HG03097 (cell line): ENCODE measurements around the gene DBF4.
"Not testable (repeated sequence)": the region's sequence is repeated elsewhere in the genome, so short reads cannot be mapped to it uniquely, and the experiment has no call there.

Experiments used
- ATAC-seq: cut with Tn5 transposase; IDR thresholded peaks from one replicate; pipeline ENCODE4 v1.9.1; 2021; ENCODE audit not compliant: unreplicated experiment, low FRiP score

DBF4 gene, protein sequence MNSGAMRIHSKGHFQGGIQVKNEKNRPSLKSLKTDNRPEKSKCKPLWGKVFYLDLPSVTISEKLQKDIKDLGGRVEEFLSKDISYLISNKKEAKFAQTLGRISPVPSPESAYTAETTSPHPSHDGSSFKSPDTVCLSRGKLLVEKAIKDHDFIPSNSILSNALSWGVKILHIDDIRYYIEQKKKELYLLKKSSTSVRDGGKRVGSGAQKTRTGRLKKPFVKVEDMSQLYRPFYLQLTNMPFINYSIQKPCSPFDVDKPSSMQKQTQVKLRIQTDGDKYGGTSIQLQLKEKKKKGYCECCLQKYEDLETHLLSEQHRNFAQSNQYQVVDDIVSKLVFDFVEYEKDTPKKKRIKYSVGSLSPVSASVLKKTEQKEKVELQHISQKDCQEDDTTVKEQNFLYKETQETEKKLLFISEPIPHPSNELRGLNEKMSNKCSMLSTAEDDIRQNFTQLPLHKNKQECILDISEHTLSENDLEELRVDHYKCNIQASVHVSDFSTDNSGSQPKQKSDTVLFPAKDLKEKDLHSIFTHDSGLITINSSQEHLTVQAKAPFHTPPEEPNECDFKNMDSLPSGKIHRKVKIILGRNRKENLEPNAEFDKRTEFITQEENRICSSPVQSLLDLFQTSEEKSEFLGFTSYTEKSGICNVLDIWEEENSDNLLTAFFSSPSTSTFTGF

DNA sequence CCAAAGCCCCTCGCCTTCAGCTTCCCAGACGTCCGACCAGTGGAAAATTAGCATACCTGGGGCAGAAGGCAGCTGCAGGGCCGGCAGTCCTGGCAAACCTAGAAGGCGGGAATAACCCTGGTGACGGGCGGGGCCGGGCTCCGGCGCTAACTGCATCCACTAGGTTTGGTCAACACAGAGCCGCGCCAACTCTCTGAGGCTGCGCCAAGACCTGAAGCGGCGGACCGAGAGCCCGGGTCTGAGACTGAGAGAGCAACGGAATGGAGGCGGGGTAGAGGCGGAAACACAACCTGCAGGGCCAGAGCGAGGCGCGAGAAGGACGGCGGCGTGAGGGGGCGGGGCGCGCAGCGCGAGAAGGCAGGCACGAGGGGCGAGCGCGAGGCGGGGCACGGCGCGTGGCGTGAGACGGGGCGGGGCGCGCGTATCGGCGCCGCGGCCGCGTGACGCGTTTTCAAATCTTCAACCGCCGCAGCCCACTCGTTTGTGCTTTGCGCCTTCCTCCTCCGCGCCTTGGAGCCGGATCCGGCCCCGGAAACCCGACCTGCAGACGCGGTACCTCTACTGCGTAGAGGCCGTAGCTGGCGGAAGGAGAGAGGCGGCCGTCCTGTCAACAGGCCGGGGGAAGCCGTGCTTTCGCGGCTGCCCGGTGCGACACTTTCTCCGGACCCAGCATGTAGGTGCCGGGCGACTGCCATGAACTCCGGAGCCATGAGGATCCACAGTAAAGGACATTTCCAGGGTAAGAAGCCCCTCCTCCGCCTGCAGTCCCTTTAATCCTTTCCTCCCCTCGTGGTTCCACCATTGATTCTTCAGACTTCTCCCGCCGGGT lies at the start of gene DBF4, which contains the start of gene SLC25A40:
Gene DBF4 (plus strand): TSS at position 454 of the 829 bp plus-strand sequence. CDS start 240 bp downstream, at position 694.
Gene SLC25A40 (minus strand): TSS at position 321 of the 829 bp plus-strand sequence. CDS start 17,633 bp downstream, outside the sequence.
- peak; percentile 91 for ATAC-seq

DNA sequence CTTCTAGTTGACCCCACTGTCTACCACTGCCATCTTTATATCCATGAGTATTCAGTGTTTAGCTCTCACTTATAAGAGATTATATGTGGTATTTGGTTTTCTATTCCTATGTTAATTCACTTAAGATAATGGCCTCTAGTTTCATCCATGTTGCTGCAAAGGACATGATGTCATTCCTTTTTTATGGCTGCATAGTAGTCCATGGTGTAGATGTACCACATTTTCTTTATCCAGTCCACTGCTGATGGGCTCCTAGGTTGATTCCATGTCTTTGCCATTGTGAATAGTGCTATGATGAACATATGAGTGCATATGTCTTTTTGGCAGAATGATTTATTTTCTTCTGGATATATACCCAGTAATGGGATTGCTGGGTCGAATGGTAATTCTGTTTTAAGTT lies 47.9 kb upstream of the DBF4 start:
- not testable (repeated sequence) for ATAC-seq

- ATAC-seq, result no peak
These were observed 45.2 kb upstream of the DBF4 start for GRCh38 chr7:87831097-87831496.

DNA sequence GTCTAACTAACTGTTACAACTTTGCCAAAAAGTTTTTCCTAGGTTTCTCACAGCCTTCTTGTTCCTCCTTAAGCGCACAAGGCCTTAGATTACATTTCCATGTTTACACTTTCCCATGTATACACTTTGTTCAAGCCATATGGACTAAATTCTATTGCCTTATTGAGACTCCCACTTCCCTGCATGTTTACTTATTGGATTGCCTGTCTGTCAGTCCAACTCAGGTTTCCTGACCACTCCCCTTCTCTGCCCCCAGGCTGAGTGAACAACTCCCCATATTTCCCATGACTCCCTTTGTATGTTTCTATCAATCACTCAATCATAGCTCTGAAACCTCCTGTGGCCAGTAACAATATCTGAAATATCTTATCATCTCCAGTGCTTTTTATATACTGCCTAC lies 43.2 kb upstream of the DBF4 start:
- ATAC-seq, result no peak

- ATAC-seq, result no peak
These were observed 38.7 kb upstream of the DBF4 start for GRCh38 chr7:87837597-87837996.

DNA sequence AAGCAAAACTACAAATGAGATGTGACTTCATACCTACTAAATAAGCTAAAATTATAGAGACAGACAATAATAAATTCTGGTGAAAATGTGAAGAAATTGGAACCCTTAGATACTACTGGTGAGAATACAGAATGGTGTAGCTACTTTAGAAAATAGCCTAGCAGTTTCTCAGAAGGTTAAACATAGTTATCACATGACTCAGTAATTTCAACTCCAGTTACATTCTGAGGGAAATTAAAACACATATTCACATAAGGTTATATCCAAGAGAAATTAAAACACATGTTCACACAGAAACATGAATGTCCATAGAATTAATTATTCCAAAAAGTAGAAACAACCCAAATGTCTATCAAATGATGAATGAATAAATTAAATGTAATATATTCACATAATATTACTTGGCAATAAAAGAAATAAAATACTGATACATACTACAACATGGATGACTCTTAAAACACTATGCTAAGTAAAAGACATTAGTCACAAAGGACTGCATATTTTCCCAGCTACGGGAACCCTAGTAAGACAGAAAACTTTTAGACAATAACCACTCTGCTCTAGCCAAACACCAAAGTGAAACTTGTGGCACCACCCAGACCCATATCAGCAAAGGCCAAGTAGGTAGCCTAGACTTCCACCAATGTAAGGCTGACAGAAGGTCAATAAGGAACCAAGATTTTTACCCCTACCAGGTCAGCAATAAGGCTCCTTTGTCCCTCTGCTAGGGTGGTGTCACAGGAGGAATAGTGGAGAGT lies 25.3 kb upstream of the DBF4 start:
- ATAC-seq, result no peak

GRCh38 chr7:87852306-87852705 lies 24.0 kb upstream of the DBF4 start:
- ATAC-seq, result no peak

GRCh38 chr7:87853237-87853864 lies 22.9 kb upstream of the DBF4 start:
- ATAC-seq, result no peak

DNA sequence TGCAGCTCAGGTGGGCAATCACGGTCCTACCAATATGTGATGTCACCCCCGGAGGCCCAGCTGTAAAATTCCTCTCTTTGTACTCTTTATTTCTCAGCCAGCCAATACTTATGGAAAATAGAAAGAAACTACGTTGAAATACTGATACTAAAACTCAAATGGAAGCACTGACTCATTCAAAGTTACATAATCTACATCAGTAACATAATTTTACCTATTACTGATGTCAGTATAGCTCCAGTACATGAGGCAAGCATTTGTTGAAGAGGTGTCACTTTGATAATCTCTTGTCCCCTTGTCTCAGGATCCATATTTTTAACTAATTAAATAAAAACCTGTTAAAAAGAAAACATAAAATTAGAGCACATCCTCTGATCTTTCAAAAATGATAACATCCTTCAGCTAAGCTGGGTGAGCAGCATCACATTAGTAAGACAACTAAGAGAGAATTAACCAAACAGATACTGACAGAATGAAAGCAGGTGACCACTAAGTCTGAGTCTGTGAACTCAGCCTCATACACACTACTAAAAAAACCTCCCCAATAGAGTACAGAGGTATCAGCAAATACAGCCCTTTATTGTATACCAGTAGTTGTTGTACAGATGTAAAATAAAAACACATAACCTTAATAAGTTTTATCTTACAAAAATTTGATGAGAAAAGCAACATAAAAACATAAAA lies 17.7 kb upstream of the DBF4 start:
- no peak for ATAC-seq

DNA sequence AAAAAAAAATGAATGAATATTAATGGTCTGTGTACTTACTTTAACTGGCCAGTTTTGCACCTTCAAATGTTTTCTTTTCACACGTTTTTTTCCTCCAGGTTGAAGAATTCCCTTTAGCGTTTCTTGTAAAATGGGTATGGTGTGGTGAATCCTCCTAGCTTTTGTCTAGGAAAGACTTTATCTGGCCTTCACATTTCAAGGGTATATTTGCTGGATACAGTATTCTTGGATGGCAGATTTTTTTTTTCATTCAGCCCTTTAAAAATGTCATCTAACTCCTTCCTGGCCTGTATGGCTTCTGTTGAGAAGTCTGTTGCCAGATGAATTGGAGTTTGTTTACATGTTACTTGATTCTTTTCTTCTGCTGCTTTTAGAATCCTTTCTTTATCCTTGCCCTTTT lies 10.2 kb upstream of the DBF4 start:
- no peak for ATAC-seq

- not testable (repeated sequence) for ATAC-seq
These were observed 9.8 kb upstream of the DBF4 start for GRCh38 chr7:87866533-87866932.

DNA sequence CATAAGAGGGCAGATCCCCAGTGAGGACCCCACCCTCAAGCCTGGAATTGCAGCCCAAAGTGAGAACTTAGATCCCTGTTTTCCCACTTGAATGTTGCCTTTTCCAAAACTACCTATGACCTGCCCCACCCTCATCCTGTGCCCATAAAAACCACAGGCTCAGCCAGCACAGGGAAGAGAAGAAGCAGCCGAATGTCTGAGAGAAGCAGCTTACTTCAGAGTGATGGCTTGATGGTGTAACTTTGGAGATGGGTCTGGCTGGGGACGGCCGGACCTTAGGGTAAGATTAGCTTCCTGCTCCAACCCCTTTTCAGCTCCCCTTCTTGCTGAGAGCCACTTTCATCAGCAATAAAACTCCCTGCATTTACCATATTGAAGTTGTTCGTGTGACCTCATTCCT lies 5.8 kb upstream of the DBF4 start:
- no peak for ATAC-seq

- no peak for ATAC-seq
These were observed 3.9 kb upstream of the DBF4 start for GRCh38 chr7:87872346-87872745.

DNA sequence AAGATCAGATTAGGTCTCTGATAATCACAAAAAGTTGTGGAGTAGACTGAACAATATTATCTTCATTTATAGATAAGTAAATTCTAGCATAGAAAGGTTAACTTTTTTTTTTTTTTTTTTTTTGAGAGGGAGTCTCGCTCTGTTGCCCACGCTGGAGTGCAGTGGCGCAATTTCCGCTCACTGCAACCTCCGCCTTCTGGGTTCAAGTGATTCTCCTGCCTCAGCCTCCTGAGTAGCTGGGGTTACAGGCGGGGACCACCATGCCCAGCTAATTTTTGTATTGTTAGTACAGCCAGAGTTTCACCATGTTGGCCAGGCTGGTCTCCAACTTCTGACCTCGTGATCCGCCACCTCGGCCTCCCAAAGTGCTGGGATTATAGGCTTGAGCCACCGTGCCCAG lies 3.0 kb upstream of the DBF4 start:
- ATAC-seq, result not testable (repeated sequence)

DNA sequence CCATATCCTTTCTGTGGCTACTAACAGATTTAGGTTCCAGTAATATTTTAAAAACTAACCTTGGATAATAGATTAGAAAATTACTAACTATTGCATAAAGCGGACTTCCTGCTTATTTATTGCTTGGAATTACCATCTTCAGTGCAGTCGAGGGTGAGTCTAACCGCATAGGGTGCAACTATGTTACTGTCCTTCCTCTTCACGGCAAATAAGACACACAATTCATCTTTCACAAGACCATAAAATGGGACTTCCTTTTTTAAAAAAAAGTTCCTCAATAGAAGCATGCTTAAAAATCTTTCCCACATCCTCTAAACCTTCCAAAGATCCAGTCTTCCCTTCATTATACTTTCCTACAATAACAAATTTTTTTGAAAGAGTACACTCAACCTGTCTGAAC lies 2.2 kb upstream of the DBF4 start:
- no peak for ATAC-seq

DNA sequence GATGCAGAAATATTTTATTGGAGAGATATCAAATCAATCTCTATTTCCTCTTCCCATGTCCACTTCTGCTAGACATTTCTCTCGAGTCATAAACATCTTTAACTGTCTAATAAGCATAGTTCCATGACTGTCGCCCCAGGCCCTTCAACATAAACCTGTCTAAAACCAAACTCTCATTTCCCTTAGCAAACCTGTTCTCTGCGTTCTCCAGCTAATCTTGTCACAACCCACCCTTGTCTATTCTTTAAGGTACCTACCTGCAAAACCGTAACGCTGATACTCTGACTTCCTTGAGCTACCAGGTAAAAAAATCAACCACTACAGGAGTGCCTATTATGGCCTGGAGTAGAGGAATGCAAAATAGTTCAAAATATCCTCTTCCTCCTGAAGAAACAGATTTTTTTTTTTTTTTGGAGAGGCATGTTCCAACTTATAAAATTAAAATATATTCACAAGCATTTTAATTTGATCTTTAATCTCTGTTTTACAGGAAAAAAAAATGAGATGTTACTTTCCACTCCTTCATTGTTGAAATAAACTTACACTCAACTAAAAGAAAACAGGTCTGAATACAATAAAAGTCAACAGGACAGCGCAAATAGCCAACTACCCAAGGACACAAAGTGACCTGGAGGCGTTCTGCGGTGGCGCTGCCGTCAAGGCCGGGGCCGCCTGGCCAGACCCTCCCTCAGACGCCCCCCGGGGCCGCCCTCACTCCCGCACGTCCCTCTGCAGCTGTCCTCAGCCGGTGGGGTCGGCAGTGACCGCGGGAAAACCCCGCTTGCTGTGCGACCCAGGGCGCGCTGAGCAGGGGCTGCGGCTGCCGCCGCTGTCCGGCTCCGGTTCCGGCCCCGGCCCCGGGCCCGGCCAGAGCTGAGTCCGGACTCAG lies 898 bp upstream of the DBF4 start:
- ATAC-seq, result peak; percentile 22

- ATAC-seq, result no peak
These were observed 559 bp downstream of the DBF4 start for GRCh38 chr7:87876869-87877234.

- no peak for ATAC-seq
These were observed 1.2 kb downstream of the DBF4 start for GRCh38 chr7:87877366-87878040.
